HG03108 (cell line): Measurements from ENCODE around the gene LIF.
"Not testable (repeated sequence)": the region's sequence is repeated elsewhere in the genome, so short reads cannot be mapped to it uniquely, and the experiment has no call there.

ENCODE experiments used
- ATAC-seq: cut with Tn5 transposase; IDR thresholded peaks from one replicate; pipeline ENCODE4 v1.9.1; 2021; ENCODE audit warnings: moderate library complexity; ENCODE audit not compliant: unreplicated experiment

The LIF gene

GRCh38 chr22:30228509-30229359 lies 17.8 kb downstream of the LIF start:
- no peak for ATAC-seq

- ATAC-seq: no peak
Observed at GRCh38 chr22:30227438-30228228, 18.9 kb downstream of the LIF start.

- no peak for ATAC-seq
Observed at GRCh38 chr22:30226192-30226832, 20.2 kb downstream of the LIF start.

- no peak for ATAC-seq
Observed at GRCh38 chr22:30225220-30225927, 21.2 kb downstream of the LIF start.

GRCh38 chr22:30224161-30224857 lies 22.2 kb downstream of the LIF start:
- ATAC-seq: no peak

- no peak for ATAC-seq
Observed at GRCh38 chr22:30223303-30223702, 23.3 kb downstream of the LIF start.

- no peak for ATAC-seq
Observed at GRCh38 chr22:30222321-30222720, 24.2 kb downstream of the LIF start.

- ATAC-seq: no peak
Observed at GRCh38 chr22:30221121-30221992, 25.2 kb downstream of the LIF start.

- no peak for ATAC-seq
Observed at GRCh38 chr22:30220338-30221012, 26.1 kb downstream of the LIF start.

- no peak for ATAC-seq
Observed at GRCh38 chr22:30219668-30220278, 26.8 kb downstream of the LIF start.

- no peak for ATAC-seq
Observed at GRCh38 chr22:30219049-30219654, 27.4 kb downstream of the LIF start.

GRCh38 chr22:30217698-30218560 lies 28.6 kb downstream of the LIF start:
- no peak for ATAC-seq

- no peak for ATAC-seq
Observed at GRCh38 chr22:30216710-30217109, 29.8 kb downstream of the LIF start.

- ATAC-seq: not testable (repeated sequence)
Observed at GRCh38 chr22:30216272-30216671, 30.3 kb downstream of the LIF start.

GRCh38 chr22:30214703-30215407 lies 31.7 kb downstream of the LIF start:
- ATAC-seq: no peak

GRCh38 chr22:30212996-30213441 lies 33.5 kb downstream of the LIF start:
- ATAC-seq: no peak
